GM21529 (cell line): ENCODE data around the gene ADARB1.
"Not testable (repeated sequence)": the region's sequence is repeated elsewhere in the genome, so short reads cannot be mapped to it uniquely, and the experiment has no call there.

ENCODE experiments used
- ATAC-seq: cut with Tn5 transposase; IDR thresholded peaks from one replicate; pipeline ENCODE4 v1.9.1; 2021; ENCODE audit not compliant: unreplicated experiment

The ADARB1 gene

GRCh38 chr21:45074048-45074817 lies at the start of gene ADARB1:
Gene ADARB1 (plus strand): TSS chr21:45074580. CDS start chr21:45171657, 97,077 bp downstream.
- ATAC-seq, result no peak

- no peak for ATAC-seq
Observed at GRCh38 chr21:45026066-45026745, 48.2 kb upstream of the ADARB1 start.

- ATAC-seq, result no peak
Observed at GRCh38 chr21:45026826-45027225, 47.6 kb upstream of the ADARB1 start.

- no peak for ATAC-seq
Observed at GRCh38 chr21:45027241-45028196, 46.9 kb upstream of the ADARB1 start.

GRCh38 chr21:45028645-45029044 lies 45.7 kb upstream of the ADARB1 start:
- not testable (repeated sequence) for ATAC-seq

- no peak for ATAC-seq
Observed at GRCh38 chr21:45029298-45029947, 45.0 kb upstream of the ADARB1 start.

- no peak for ATAC-seq
Observed at GRCh38 chr21:45029948-45030681, 44.3 kb upstream of the ADARB1 start.

GRCh38 chr21:45030682-45031570 lies 43.5 kb upstream of the ADARB1 start:
- no peak for ATAC-seq

GRCh38 chr21:45031571-45032191 lies 42.7 kb upstream of the ADARB1 start:
- no peak for ATAC-seq

- no peak for ATAC-seq
Observed at GRCh38 chr21:45032332-45032731, 42.0 kb upstream of the ADARB1 start.

- no peak for ATAC-seq
Observed at GRCh38 chr21:45032977-45033710, 41.2 kb upstream of the ADARB1 start.

GRCh38 chr21:45033791-45034555 lies 40.4 kb upstream of the ADARB1 start:
- ATAC-seq, result no peak

- ATAC-seq, result no peak
Observed at GRCh38 chr21:45034556-45035476, 39.6 kb upstream of the ADARB1 start.

GRCh38 chr21:45035477-45035848 lies 38.9 kb upstream of the ADARB1 start:
- ATAC-seq, result no peak

GRCh38 chr21:45036630-45037029 lies 37.8 kb upstream of the ADARB1 start:
- ATAC-seq, result no peak

GRCh38 chr21:45037986-45038385 lies 36.4 kb upstream of the ADARB1 start:
- no peak for ATAC-seq
